Lower leg skin (tissue), 3 donors: ENCODE data around the gene GRAMD4.

ENCODE experiments used
- CTCF ChIP-seq, 3 donors: fragments of 450-650 bp; IDR thresholded peaks; one replicate each; pipeline ENCODE4 v1.5.1; 2016; ENCODE audit warnings: antibody characterized with exemption in 3 of 3, mild to moderate bottlenecking in 3 of 3, moderate library complexity in 2 of 3
- POLR2A ChIP-seq, 2 donors: fragments of 450-650 bp; IDR thresholded peaks; one replicate each; pipeline ENCODE4 v1.6.1; 2016 to 2017; ENCODE audit warnings: antibody characterized with exemption in 2 of 2, mild to moderate bottlenecking in 1 of 2, moderate library complexity in 1 of 2

GRCh38 chr22:46605117-46605516, 15.1 kb upstream of the GRAMD4 start:
- TF ChIP-seq CTCF (IDR thresholded peaks at IDR 0.05) (no peak), POLR2A (IDR thresholded peaks at IDR 0.05) (no peak)
